Left cardiac atrium (tissue), 4 donors: Measurements from ENCODE around the gene CDH6. TPM values are rescaled to one million over a fixed set of nuclear protein-coding genes. Genes with fewer than 3 reads are reported as not detected.
A peak's percentile ranks its signal among the peaks of the same experiment; 100 is the strongest.
"Not testable (repeated sequence)": the region's sequence is repeated elsewhere in the genome, so short reads cannot be mapped to it uniquely, and the experiment has no call there.

ENCODE experiments used
- ATAC-seq, 2 donors: fragments of 200-7000 bp; cut with Tn5 transposase; one replicate each; pipeline ENCODE4 v1.9.1; 2020; ENCODE audit warnings: mild to moderate bottlenecking in 2 of 2, moderate library complexity in 2 of 2
- DNase-seq: peaks from one replicate; pipeline ENCODE4 v3.0.0-alpha.2; 2020
- intact Hi-C, 2 donors: fragments of 100-400 bp; cut with DNase I; formaldehyde crosslinking; loops; one replicate each; pipeline versions ENCODE4 v1.14.1 to v1.15.1; 2022 to 2023
- total RNA-seq, 2 donors: library from RNA; stranded (reverse); fragmentation: NEBNext Ultra II Directional; extraction: Animal tissue kit (Norgen Biotek cat#: 25700); gene quantifications; one replicate each; pipeline ENCODE4 v1.2.1, GENCODE V29; 2021
- donor health status: DM: no; HTN: yes; CAD: no.
- donor health status: DM: no; HTN: yes; CAD: no; lungs with severe emphysema.
- donor health status: DM: yes; HTN: yes; CAD: no.
- donor health status: Dilated cardiomyopathy.

Gene CDH6
- total RNA-seq, 2 donors from 2014 or later, result 2.2 to 2.3 TPM

GRCh38 chr5:31361704-31362528, 168.4 kb downstream of the CDH6 start:
- ATAC-seq, intact Hi-C loops, DNase-seq: not testable (repeated sequence)

- intact Hi-C loops, result no loop called here
- DNase-seq, result no peak
- ATAC-seq, result no peak
Observed at GRCh38 chr5:31362529-31362900, 169.0 kb downstream of the CDH6 start.

GRCh38 chr5:31362931-31363568, 169.6 kb downstream of the CDH6 start:
- intact Hi-C loops, result no loop called here
- DNase-seq (no peak), ATAC-seq (peak in 1 of 2 donors; percentile 70)

- intact Hi-C loops, result no loop called here
- no peak for ATAC-seq
- no peak for DNase-seq
Observed at GRCh38 chr5:31364881-31365636, 171.6 kb downstream of the CDH6 start.

- DNase-seq (no peak), ATAC-seq (no peak)
- intact Hi-C loops, result no loop called here
Observed at GRCh38 chr5:31365776-31366175, 172.3 kb downstream of the CDH6 start.

GRCh38 chr5:31366941-31367340, 173.5 kb downstream of the CDH6 start:
- DNase-seq, result no peak
- ATAC-seq, result no peak
- intact Hi-C loops, result no loop called here

GRCh38 chr5:31372124-31372523, 178.6 kb downstream of the CDH6 start:
- intact Hi-C loops, result no loop called here
- DNase-seq (no peak), ATAC-seq (no peak)

- intact Hi-C loops, result no loop called here
- no peak for ATAC-seq
- DNase-seq, result no peak
Observed at GRCh38 chr5:31375999-31376720, 182.7 kb downstream of the CDH6 start.

- ATAC-seq (no peak), DNase-seq (no peak)
- intact Hi-C loops, result no loop called here
Observed at GRCh38 chr5:31377274-31377946, 183.9 kb downstream of the CDH6 start.

- intact Hi-C loops, result no loop called here
- DNase-seq (no peak), ATAC-seq (no peak)
Observed at GRCh38 chr5:31378136-31378535, 184.7 kb downstream of the CDH6 start.
